ENCODE data around the gene COLQ.
"Not testable (repeated sequence)": the region's sequence is repeated elsewhere in the genome, so short reads cannot be mapped to it uniquely, and the experiment has no call there.

COLQ gene

GRCh38 chr3:15426579-15427118 is 94.9 kb downstream of the COLQ start:
- H3K4me2 ChIP-seq (ENCODE audit: insufficient read depth, low read length), result peak overlapping the region; percentile 87
- H4K20me1 ChIP-seq (ENCODE audit: insufficient read depth, low read length), result peaks cover 14% of the 10 kb centered on the region; the same call in 1 of the 2 replicates
- H2AFZ ChIP-seq (ENCODE audit: low read depth, low read length), result peak overlapping the region; percentile 81
- H3K4me1 ChIP-seq (ENCODE audit: insufficient read depth, low read length), result peaks cover 58% of the 10 kb centered on the region
- H3K27me3 ChIP-seq (ENCODE audit: insufficient read depth, low read length, poor library complexity), result no peaks in the 10 kb centered on the region
- TF ChIP-seq CTCF (IDR thresholded peaks at IDR 0.05; ENCODE audit: borderline replicate concordance, extremely low read depth, low read length, poor library complexity, severe bottlenecking), result no peak
- TF ChIP-seq EZH2 (IDR thresholded peaks at IDR 0.05; ENCODE audit: borderline replicate concordance, low read depth, low read length, severe bottlenecking), result no peak
- peaks cover 69% of the 10 kb centered on the region for H3K79me2 ChIP-seq (ENCODE audit: insufficient read depth, low read length)
- DNase-seq, result no peak
- H3K9me3 ChIP-seq (ENCODE audit: insufficient read depth, low read length, severe bottlenecking), result no peaks in the 10 kb centered on the region
- peak overlapping the region; percentile 57 to 81 for H3K4me3 ChIP-seq (ENCODE audit: low read depth in 1 of 2, low read length in 2 of 2)
- H3K27ac ChIP-seq (ENCODE audit: low read length), result peak overlapping the region; percentile 78
- ATAC-seq (ENCODE audit: insufficient read depth, low read depth), result no peak
- peaks cover 41% of the 10 kb centered on the region for H3K36me3 ChIP-seq (ENCODE audit: insufficient read depth, low read length)
- H3K9ac ChIP-seq (ENCODE audit: low read depth, low read length), result peak overlapping the region; percentile 72

GRCh38 chr3:15420871-15421270 is 100.6 kb downstream of the COLQ start:
- no peaks in the 10 kb centered on the region for H3K9me3 ChIP-seq (ENCODE audit: insufficient read depth, low read length, severe bottlenecking)
- TF ChIP-seq CTCF (IDR thresholded peaks at IDR 0.05; ENCODE audit: borderline replicate concordance, extremely low read depth, low read length, poor library complexity, severe bottlenecking) (no peak), EZH2 (IDR thresholded peaks at IDR 0.05; ENCODE audit: borderline replicate concordance, low read depth, low read length, severe bottlenecking) (no peak)
- no peak overlapping the region for H3K4me2 ChIP-seq (ENCODE audit: insufficient read depth, low read length)
- H3K27me3 ChIP-seq (ENCODE audit: insufficient read depth, low read length, poor library complexity), result no peaks in the 10 kb centered on the region
- no peak overlapping the region for H3K9ac ChIP-seq (ENCODE audit: low read depth, low read length)
- DNase-seq (no peak), ATAC-seq (ENCODE audit: insufficient read depth, low read depth) (no peak)
- no peak overlapping the region for H2AFZ ChIP-seq (ENCODE audit: low read depth, low read length)
- peaks cover 17% of the 10 kb centered on the region for H3K4me1 ChIP-seq (ENCODE audit: insufficient read depth, low read length)
- H3K4me3 ChIP-seq (ENCODE audit: low read depth in 1 of 2, low read length in 2 of 2), result no peak overlapping the region
- H4K20me1 ChIP-seq (ENCODE audit: insufficient read depth, low read length), result no peaks in the 10 kb centered on the region
- peaks cover 16% of the 10 kb centered on the region for H3K79me2 ChIP-seq (ENCODE audit: insufficient read depth, low read length)
- no peak overlapping the region for H3K27ac ChIP-seq (ENCODE audit: low read length)
- peaks cover 60% of the 10 kb centered on the region for H3K36me3 ChIP-seq (ENCODE audit: insufficient read depth, low read length)

GRCh38 chr3:15410966-15411365 is 110.5 kb downstream of the COLQ start:
- not testable (repeated sequence) for H3K27ac ChIP-seq (ENCODE audit: low read length); H3K79me2 ChIP-seq (ENCODE audit: insufficient read depth, low read length); H3K27me3 ChIP-seq (ENCODE audit: insufficient read depth, low read length, poor library complexity); H4K20me1 ChIP-seq (ENCODE audit: insufficient read depth, low read length); H3K9me3 ChIP-seq (ENCODE audit: insufficient read depth, low read length, severe bottlenecking); DNase-seq; H3K9ac ChIP-seq (ENCODE audit: low read depth, low read length); ATAC-seq (ENCODE audit: insufficient read depth, low read depth); H3K4me2 ChIP-seq (ENCODE audit: insufficient read depth, low read length); H3K4me1 ChIP-seq (ENCODE audit: insufficient read depth, low read length); H2AFZ ChIP-seq (ENCODE audit: low read depth, low read length); H3K4me3 ChIP-seq (ENCODE audit: low read depth in 1 of 2, low read length in 2 of 2)
- peaks cover 66% of the 10 kb centered on the region for H3K36me3 ChIP-seq (ENCODE audit: insufficient read depth, low read length)

GRCh38 chr3:15409774-15410173 is 111.7 kb downstream of the COLQ start:
- Histone ChIP-seq H4K20me1 (ENCODE audit: insufficient read depth, low read length) (no peaks in the 10 kb centered on the region), H3K4me2 (ENCODE audit: insufficient read depth, low read length) (no peak overlapping the region), H2AFZ (ENCODE audit: low read depth, low read length) (no peak overlapping the region), H3K27me3 (ENCODE audit: insufficient read depth, low read length, poor library complexity) (no peaks in the 10 kb centered on the region), H3K9me3 (ENCODE audit: insufficient read depth, low read length, severe bottlenecking) (no peaks in the 10 kb centered on the region), H3K4me3 (ENCODE audit: low read depth in 1 of 2, low read length in 2 of 2) (no peak overlapping the region), H3K9ac (ENCODE audit: low read depth, low read length) (no peak overlapping the region), H3K4me1 (ENCODE audit: insufficient read depth, low read length) (no peaks in the 10 kb centered on the region), H3K36me3 (ENCODE audit: insufficient read depth, low read length) (peaks cover 55% of the 10 kb centered on the region), H3K79me2 (ENCODE audit: insufficient read depth, low read length) (no peaks in the 10 kb centered on the region), H3K27ac (ENCODE audit: low read length) (no peak overlapping the region)
- no peak for ATAC-seq (ENCODE audit: insufficient read depth, low read depth)
- TF ChIP-seq CTCF (IDR thresholded peaks at IDR 0.05; ENCODE audit: borderline replicate concordance, extremely low read depth, low read length, poor library complexity, severe bottlenecking), result no peak
- no peak for TF ChIP-seq EZH2 (IDR thresholded peaks at IDR 0.05; ENCODE audit: borderline replicate concordance, low read depth, low read length, severe bottlenecking)
- no peak for DNase-seq
